Loucy (cell line): ENCODE measurements around the gene TAS2R20.

Experiments
- CTCF ChIP-seq: fragments of 200-600 bp; sonication (generic); conservative IDR thresholded peaks from 2 replicates; pipeline ENCODE4 v1.5.1; 2014; ENCODE audit warnings: mild to moderate bottlenecking, antibody characterized with exemption, low read length
- EZH2phosphoT487 ChIP-seq: fragments of 200-600 bp; IDR thresholded peaks from 2 replicates; pipeline ENCODE4 v1.6.1; 2018; ENCODE audit warnings: antibody characterized with exemption, mild to moderate bottlenecking, moderate library complexity, borderline replicate concordance

- no peak for TF ChIP-seq CTCF
- no peak for TF ChIP-seq EZH2phosphoT487
These were observed 45.5 kb downstream of the TAS2R20 start for GRCh38 chr12:10952645-10953044.
